ENCODE measurements around the gene MDFIC.
"Not testable (repeated sequence)": the region's sequence is repeated elsewhere in the genome, so short reads cannot be mapped to it uniquely, and the experiment has no call there.

MDFIC gene

GRCh38 chr7:114922026-114922651 is at the start of gene MDFIC:
Gene MDFIC, plus strand, starts transcription at chr7:114922094. Its CDS starts 940 bp downstream, at chr7:114923034.
- peak; percentile 42 for DNase-seq (ENCODE audit: low read depth)

DNA sequence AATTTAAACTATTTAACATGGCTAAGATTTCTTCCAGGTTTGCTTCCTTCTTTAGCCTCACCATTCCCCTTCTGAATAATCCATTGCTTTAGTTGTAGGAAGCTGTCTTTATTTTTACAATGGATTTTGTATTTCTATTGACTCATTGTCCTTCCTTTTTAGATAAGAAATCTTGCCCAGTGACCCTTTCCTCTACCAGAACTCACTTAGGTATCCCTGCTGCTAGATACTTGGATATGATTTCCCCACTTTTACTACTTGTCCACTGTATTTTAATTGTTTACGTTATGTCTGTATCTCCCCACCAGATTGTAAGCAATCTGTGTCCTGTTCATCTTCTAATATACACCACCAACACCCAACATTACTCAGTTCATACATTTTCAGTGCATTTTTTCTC is 47.7 kb upstream of the MDFIC start:
- DNase-seq (ENCODE audit: low read depth), result no peak

DNA sequence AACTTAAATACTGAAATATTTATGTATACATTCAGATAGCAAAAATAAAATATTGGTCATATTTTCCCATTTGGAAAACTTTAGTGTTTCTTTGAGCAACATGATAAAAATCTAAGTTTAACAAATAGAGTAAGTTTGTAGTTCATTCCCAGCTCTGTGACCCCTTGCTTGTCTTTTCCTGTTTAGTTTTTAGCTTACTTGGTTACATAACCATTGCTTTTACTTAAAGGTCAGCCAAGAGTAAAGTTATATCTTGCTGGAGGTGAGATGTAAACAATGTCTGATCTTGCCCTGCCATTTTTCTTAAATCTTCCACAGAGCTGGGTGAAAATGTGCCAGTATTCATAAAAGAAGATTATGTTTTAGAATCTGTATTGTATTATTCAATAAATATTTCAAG is 46.7 kb upstream of the MDFIC start:
- DNase-seq (ENCODE audit: low read depth), result no peak

DNA sequence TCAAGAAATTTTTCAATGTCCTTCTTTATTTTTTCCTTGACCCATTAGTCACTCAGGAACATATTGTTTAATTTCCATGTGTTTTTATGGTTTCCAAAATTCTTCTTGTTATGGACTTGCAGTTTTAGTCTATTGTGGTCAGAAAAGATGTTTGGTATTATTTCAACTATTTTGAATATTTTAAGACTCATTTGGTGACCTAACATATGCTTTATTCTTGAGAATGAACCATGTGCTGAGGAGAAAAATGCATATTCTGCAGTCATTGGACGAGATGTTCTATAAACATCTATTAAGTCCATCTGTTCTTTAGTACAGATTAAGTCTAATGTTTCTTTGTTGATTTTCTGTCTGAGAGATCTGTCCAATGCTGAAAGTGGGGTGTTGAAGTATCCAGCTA is 42.3 kb upstream of the MDFIC start:
- DNase-seq (ENCODE audit: low read depth), result no peak

- DNase-seq (ENCODE audit: low read depth), result no peak
These were observed 36.1 kb upstream of the MDFIC start for GRCh38 chr7:114885836-114886235.

GRCh38 chr7:114886241-114886640 is 35.7 kb upstream of the MDFIC start:
- no peak for DNase-seq (ENCODE audit: low read depth)

GRCh38 chr7:114889116-114889515 is 32.8 kb upstream of the MDFIC start:
- not testable (repeated sequence) for DNase-seq (ENCODE audit: low read depth)

GRCh38 chr7:114889646-114890285 is 32.1 kb upstream of the MDFIC start:
- no peak for DNase-seq (ENCODE audit: low read depth)

- DNase-seq (ENCODE audit: low read depth), result no peak
These were observed 31.3 kb upstream of the MDFIC start for GRCh38 chr7:114890561-114890960.

GRCh38 chr7:114900127-114900526 is 21.8 kb upstream of the MDFIC start:
- DNase-seq (ENCODE audit: low read depth), result no peak

DNA sequence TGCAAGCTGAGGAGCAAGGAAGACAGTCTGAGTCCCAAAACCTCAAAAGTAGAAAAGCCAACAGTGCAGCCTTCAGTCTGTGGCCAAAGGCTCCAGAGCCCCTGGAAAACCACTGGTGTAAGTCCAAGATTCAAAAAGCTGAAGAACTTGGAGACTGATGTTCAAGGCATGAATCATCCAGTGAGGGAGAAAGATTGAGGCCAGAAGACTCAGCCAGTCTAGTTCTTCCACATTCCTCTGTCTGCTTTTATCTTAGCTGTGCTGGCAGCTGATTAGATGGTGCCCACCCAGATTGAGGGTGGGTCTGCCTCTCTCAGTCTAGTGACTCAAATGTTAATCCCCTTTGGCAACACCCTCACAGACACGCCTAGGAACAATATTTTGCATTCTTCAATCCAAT is 20.1 kb upstream of the MDFIC start:
- DNase-seq (ENCODE audit: low read depth), result no peak

DNA sequence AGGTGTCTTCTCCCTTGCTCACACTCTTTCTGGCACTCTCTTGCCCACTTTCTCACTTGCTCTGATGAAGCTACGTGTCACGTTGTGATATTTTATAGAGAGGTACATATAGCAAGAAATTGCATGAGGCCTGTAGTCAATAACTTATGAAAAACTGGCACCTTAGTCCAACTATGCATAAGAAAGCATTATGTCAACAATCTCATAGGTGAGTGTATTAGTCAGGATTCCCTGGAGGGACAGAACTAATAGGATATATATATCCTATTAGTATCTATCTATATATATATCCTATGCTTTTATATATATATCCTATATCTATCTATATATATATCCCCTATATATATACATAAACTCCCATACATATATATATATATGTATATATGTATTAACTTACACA is 18.8 kb upstream of the MDFIC start:
- DNase-seq (ENCODE audit: low read depth), result no peak

DNA sequence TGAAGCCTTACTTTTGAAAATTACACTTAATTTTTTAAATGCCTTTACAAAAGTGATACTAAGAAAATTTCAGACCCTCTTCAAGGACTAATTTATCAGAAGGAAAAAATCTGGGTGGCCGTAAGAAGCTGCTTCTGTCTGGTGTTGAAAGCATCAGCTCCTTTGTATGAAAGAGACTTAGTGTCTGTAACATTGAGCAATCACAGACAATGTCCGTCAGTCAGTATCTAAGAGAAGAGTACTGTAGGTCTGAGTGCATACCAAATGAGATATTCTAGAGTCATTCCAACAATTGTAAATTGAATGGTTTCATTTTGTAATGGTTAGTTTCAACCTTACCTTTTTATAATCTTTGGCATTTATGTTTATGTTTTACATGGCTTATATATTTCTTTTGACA is 11.1 kb upstream of the MDFIC start:
- DNase-seq (ENCODE audit: low read depth), result no peak

DNA sequence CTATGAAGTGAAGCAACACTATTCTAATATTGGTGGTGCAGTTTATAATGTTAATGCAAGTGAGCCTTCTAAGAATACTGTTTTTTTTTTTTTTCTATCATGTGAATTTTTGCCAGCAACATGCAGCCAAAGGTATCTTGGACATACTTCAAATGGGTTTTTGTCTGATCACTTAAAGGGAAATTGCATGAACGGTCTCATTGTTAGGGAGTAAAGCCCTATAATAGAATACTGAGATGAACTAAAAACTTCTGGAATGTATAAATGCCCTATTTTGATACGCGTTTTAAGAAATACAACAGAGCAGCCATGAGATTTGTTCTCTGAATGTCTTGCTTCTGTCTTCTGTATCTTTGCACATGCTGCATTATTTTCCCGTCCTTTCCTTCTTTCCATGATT is 10.5 kb upstream of the MDFIC start:
- no peak for DNase-seq (ENCODE audit: low read depth)

- DNase-seq (ENCODE audit: low read depth), result no peak
These were observed 5.5 kb upstream of the MDFIC start for GRCh38 chr7:114916261-114916892.

DNA sequence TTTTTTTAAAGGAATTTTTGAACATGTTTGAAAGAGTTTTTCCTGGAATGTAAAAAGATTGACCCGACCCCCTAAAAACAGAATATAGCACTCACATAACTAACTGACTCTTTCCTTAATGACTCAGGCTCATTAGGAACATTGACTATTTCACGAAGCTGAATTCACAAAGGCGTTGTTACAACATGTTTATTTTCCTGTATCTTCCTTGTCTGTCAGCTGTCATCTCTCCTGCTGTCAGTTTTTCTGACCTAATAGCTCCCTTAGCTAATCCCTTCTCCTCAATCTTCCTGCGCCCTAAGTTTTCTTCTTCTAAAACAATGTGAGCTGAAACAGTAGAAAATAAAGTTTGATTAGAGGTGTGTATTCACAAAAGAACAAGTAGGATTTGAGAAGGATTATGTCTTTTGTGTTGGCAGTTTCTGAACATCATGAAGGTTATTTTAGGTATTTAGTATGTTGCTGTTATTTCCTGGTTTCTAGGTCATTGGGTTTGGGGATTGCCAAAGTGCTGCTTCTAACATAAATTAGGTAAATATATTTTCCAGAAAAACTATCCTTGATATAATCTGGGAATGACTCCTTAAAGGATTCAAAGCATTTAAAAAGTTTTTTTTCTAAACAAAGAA is 4.6 kb upstream of the MDFIC start:
- DNase-seq (ENCODE audit: low read depth), result no peak

- DNase-seq (ENCODE audit: low read depth), result no peak
These were observed 2.3 kb upstream of the MDFIC start for GRCh38 chr7:114919587-114919986.

DNA sequence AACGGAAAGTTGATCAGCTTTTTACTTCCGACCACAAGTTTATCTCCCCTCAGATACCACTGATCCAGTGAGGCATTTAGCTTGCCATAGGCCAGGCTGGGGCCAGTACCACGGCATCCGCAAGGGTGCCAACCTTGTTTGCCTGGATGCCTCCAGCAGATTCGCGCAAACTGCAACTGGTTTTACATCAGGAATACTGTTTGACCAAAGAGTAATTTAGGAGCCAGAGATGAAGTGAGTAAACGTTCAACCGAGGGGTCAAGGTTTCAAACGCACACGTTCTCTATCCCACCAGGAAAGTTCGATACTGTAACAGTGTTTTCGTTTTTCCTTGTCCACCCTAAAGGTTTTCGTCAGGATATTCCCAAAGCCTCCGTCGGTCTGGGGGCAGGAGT is 266 bp upstream of the MDFIC start:
- no peak for DNase-seq (ENCODE audit: low read depth)

DNA sequence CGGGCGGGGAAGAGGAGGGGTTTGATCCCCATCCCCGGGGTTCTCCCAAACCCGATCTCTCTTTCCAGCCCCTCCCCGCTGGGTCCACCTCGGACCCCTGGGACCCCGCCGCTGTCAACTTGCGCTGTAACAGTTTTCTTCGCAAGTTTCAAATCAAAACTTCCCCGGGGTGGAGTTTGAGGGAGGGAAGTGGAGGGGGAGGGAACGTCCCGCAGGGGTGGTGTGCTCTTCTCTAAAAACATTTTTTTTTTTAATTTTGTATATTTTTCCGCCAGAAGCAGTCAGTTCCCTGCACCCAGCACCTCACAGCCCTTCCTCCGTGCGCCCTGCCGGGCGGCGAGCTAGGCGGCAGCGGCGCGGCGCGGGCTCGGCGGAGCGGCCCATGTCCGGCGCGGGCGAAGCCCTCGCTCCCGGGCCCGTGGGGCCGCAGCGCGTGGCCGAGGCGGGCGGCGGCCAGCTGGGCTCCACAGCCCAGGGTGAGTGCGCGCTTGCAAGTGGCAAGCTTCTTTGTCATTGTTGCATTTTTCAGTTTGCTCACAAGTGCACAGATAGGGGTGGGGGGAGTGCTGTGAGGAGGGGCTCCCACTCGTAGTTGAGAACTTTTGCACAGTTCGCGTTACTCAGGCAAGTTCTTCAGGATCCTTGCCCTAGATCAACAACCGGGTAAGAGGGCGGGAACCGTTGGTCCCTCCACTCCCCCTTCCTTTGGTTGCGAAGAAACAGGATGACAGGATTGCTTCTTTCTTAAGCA is 933 bp downstream of the MDFIC start:
- peak; percentile 15 for DNase-seq (ENCODE audit: low read depth)

DNA sequence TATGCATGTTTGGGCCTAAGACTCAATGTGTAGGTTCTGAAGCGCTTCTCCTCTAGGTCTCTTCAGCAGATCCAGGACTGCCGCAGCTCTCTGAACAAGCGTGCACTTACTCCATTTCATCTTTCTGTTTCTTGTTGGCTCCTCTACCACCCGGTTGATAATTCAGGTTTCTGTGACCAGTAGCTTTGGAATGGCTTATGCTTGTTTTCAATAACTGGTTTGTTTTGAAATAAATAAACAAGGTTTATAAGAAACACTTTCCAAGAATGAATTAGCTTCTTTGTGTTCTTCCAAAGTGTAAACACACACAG is 1.5 kb downstream of the MDFIC start:
- DNase-seq (ENCODE audit: low read depth), result no peak

DNA sequence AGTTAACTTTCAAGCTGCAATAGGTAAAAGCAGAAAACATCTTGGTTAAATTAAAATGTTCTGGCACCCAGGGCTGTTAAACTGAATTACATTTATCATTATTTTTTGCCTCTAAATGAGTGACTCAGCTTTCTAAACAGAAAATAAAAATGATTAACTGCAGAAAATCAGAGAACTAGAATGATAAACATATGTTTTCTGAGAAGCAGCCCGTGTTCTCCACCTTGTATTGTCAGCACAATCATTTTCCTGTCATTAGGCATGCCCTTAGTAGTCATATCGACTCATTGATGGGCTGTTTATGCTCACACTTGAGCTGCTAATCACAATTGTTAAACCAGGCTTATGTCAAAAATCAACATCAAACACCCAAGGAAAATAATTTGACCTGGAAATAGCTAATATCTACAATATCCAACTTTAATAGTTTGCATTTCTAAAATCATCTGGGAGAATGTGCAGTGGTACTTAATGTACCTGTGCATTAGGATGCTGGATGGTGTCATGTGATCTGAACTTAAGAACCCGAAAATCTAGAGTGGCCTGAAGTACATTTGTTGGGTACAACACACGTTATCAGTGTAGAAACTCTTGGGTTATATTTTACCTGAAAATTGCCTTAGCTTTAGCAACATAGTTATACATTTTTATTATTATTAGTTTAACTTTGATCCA is 2.3 kb downstream of the MDFIC start:
- DNase-seq (ENCODE audit: low read depth), result no peak

- DNase-seq (ENCODE audit: low read depth), result no peak
These were observed 3.5 kb downstream of the MDFIC start for GRCh38 chr7:114925434-114925833.
